Measurements from ENCODE around the gene SLC9A9. TPM values are rescaled to one million over a fixed set of nuclear protein-coding genes. Genes with fewer than 3 reads are reported as not detected.

The SLC9A9 gene
- total RNA-seq, 1 experiment from 2014 or later = 2.2 TPM

DNA sequence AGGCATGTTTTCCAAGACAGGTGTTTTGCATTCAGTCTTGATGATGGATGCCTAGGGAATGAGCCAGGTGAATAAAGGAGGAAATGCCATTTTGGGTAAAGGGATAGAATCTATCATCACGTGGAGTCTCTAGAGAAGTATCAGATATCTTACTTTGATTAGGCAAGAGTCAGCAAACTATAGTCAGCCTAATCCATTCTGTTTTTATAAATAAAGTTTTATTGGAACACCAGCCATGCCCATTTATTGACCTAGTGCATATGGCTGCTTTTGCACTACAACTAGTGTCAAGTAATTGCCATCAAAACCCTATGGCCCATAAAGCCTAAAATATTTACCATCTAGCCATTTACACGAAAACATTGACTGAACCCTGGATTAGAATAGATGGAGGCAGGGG lies 231.2 kb downstream of the SLC9A9 start:
- Histone ChIP-seq H3K4me1 (ENCODE audit: low read length) (no peaks in the 10 kb centered on the region), H3K36me3 (ENCODE audit: insufficient read depth, low read length) (no peaks in the 10 kb centered on the region), H3K27me3 (ENCODE audit: low read length) (no peaks in the 10 kb centered on the region), H3K4me2 (ENCODE audit: low read depth, low read length, poor library complexity, severe bottlenecking) (no peak overlapping the region), H3K9me2 (replicated peaks; ENCODE audit: insufficient read depth, low read length) (no peaks in the 10 kb centered on the region), H3K27ac (ENCODE audit: low read length) (no peak overlapping the region), H3K9ac (ENCODE audit: low read length) (no peak overlapping the region), H3K9me3 (ENCODE audit: low read length) (no peaks in the 10 kb centered on the region), H3K4me3 (ENCODE audit: low read length) (no peak overlapping the region), H3K79me2 (ENCODE audit: low read length) (no peaks in the 10 kb centered on the region), H2AFZ (ENCODE audit: low read length) (no peak overlapping the region), H4K20me1 (ENCODE audit: insufficient read depth, low read depth, low read length) (no peaks in the 10 kb centered on the region)
- DNase-seq = no peak

DNA sequence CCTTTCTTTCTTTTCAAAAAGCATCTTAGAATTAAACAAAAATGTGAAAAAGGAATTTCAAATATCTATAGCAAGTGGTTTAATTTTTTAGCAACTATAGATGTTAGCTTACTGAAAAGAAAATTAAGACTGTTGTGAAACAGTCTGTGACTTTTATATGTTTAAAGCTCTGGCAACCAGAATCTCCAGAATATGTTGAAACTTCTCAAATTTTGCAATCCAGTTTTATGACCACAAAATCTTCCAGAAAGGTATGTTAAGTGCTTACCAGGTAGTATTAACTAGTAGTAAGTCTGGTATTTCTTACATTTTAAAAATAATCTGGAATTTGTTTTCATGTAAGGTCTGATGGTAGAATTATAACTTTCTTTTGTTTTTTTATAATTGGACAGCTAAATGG lies 235.0 kb downstream of the SLC9A9 start:
- Histone ChIP-seq H3K27me3 (ENCODE audit: low read length) (no peaks in the 10 kb centered on the region), H3K9me2 (replicated peaks; ENCODE audit: insufficient read depth, low read length) (no peaks in the 10 kb centered on the region), H3K4me3 (ENCODE audit: low read length) (no peak overlapping the region), H2AFZ (ENCODE audit: low read length) (no peak overlapping the region), H3K9ac (ENCODE audit: low read length) (no peak overlapping the region), H3K4me1 (ENCODE audit: low read length) (no peaks in the 10 kb centered on the region), H3K27ac (ENCODE audit: low read length) (no peak overlapping the region), H3K79me2 (ENCODE audit: low read length) (no peaks in the 10 kb centered on the region), H4K20me1 (ENCODE audit: insufficient read depth, low read depth, low read length) (no peaks in the 10 kb centered on the region), H3K36me3 (ENCODE audit: insufficient read depth, low read length) (no peaks in the 10 kb centered on the region), H3K9me3 (ENCODE audit: low read length) (no peaks in the 10 kb centered on the region), H3K4me2 (ENCODE audit: low read depth, low read length, poor library complexity, severe bottlenecking) (no peak overlapping the region)
- no peak for DNase-seq

- Histone ChIP-seq H3K27me3 (ENCODE audit: low read length) (no peaks in the 10 kb centered on the region), H3K9me2 (replicated peaks; ENCODE audit: insufficient read depth, low read length) (no peaks in the 10 kb centered on the region), H3K79me2 (ENCODE audit: low read length) (no peaks in the 10 kb centered on the region), H3K4me3 (ENCODE audit: low read length) (no peak overlapping the region), H3K9me3 (ENCODE audit: low read length) (no peaks in the 10 kb centered on the region), H3K36me3 (ENCODE audit: insufficient read depth, low read length) (no peaks in the 10 kb centered on the region), H3K27ac (ENCODE audit: low read length) (no peak overlapping the region), H4K20me1 (ENCODE audit: insufficient read depth, low read depth, low read length) (no peaks in the 10 kb centered on the region), H3K4me2 (ENCODE audit: low read depth, low read length, poor library complexity, severe bottlenecking) (no peak overlapping the region), H2AFZ (ENCODE audit: low read length) (no peak overlapping the region), H3K9ac (ENCODE audit: low read length) (no peak overlapping the region), H3K4me1 (ENCODE audit: low read length) (no peaks in the 10 kb centered on the region)
- DNase-seq = no peak
Observed at GRCh38 chr3:143612541-143612940, 235.7 kb downstream of the SLC9A9 start.

- H2AFZ ChIP-seq (ENCODE audit: low read length) = no peak overlapping the region
- no peaks in the 10 kb centered on the region for H3K36me3 ChIP-seq (ENCODE audit: insufficient read depth, low read length)
- H3K9me2 ChIP-seq (replicated peaks; ENCODE audit: insufficient read depth, low read length) = no peaks in the 10 kb centered on the region
- H3K27me3 ChIP-seq (ENCODE audit: low read length) = no peaks in the 10 kb centered on the region
- H3K79me2 ChIP-seq (ENCODE audit: low read length) = no peaks in the 10 kb centered on the region
- H3K4me1 ChIP-seq (ENCODE audit: low read length) = peaks cover 4% of the 10 kb centered on the region
- no peak overlapping the region for H3K27ac ChIP-seq (ENCODE audit: low read length)
- H3K9ac ChIP-seq (ENCODE audit: low read length) = no peak overlapping the region
- H4K20me1 ChIP-seq (ENCODE audit: insufficient read depth, low read depth, low read length) = no peaks in the 10 kb centered on the region
- H3K9me3 ChIP-seq (ENCODE audit: low read length) = no peaks in the 10 kb centered on the region
- no peak overlapping the region for H3K4me3 ChIP-seq (ENCODE audit: low read length)
- peak; percentile 28 for DNase-seq
- H3K4me2 ChIP-seq (ENCODE audit: low read depth, low read length, poor library complexity, severe bottlenecking) = no peak overlapping the region
Observed at GRCh38 chr3:143608966-143609365, 239.3 kb downstream of the SLC9A9 start.

DNA sequence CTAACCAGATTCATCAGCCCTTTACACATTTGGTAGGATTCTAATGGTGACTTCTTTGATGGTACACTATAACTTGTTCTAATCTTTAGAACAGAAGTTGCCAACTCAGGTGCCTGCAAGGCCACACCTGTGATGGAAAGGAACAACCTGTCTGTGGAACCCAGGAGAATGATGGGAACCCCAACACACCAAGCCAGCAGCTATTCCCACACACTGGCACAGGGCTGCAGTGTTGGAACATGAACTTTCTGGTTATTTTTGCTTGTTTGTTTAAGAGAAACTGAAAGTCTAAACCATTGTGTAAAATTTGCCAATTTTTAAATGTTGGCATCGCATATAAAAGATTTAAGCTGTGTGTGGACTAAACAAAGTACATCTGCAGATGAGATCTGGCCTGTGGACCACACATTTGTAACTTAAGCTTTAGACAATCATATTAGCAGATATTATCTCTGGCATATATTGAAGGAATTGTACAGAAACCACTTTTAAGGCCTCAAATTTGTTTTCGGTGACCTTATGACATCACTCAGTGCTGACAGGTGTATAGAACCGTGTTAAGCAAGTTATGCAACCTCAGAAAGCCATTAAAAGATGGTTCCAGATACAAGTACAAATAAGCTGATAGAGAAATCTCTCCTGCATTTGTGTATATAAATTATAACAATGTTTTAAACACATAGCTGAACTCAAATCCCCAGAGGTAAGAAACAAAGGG lies 242.9 kb downstream of the SLC9A9 start:
- no peak for DNase-seq
- peaks cover 4% of the 10 kb centered on the region for H3K4me1 ChIP-seq (ENCODE audit: low read length)
- H3K36me3 ChIP-seq (ENCODE audit: insufficient read depth, low read length) = no peaks in the 10 kb centered on the region
- no peaks in the 10 kb centered on the region for H3K9me2 ChIP-seq (replicated peaks; ENCODE audit: insufficient read depth, low read length)
- no peaks in the 10 kb centered on the region for H3K9me3 ChIP-seq (ENCODE audit: low read length)
- no peaks in the 10 kb centered on the region for H3K79me2 ChIP-seq (ENCODE audit: low read length)
- no peak overlapping the region for H3K4me3 ChIP-seq (ENCODE audit: low read length)
- H3K4me2 ChIP-seq (ENCODE audit: low read depth, low read length, poor library complexity, severe bottlenecking) = no peak overlapping the region
- no peak overlapping the region for H3K9ac ChIP-seq (ENCODE audit: low read length)
- no peaks in the 10 kb centered on the region for H3K27me3 ChIP-seq (ENCODE audit: low read length)
- no peak overlapping the region for H3K27ac ChIP-seq (ENCODE audit: low read length)
- no peaks in the 10 kb centered on the region for H4K20me1 ChIP-seq (ENCODE audit: insufficient read depth, low read depth, low read length)
- H2AFZ ChIP-seq (ENCODE audit: low read length) = no peak overlapping the region

DNA sequence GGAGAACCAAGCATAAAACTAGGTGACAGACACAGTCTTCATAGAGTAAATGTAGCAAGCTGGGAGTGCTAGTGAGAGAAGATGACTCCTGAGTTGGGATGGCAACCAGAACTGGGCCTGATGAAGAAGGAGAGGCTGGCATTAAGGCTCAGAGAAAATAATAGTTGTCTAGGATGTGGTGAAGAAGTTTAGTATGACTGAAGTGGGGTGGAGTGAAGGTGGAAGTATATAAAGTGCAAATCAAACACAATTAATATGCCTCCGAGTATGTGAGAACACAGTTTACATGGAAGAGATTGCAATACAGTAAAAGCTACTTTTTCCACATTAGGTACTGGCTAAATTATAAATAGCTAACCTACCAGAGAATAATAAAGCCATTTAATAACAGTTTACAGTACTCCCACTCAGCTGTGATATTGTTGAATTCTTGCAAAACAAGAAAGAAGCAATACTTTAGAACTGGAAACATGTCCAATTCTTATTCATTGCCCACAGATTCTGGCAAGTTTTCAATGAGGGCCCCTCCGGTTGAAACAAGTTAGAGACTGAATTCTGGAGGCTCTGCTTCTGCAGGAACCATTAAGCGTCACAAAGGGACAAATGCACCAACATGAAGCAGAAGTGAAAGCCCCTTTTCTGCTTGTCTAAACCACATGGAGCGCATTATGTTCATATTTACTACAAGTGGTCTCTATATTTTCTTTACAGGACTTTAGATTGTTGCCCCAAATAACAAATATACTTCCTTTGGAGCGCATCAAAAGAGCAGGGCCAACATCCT lies 243.7 kb downstream of the SLC9A9 start:
- Histone ChIP-seq H3K9me3 (ENCODE audit: low read length) (no peaks in the 10 kb centered on the region), H3K9ac (ENCODE audit: low read length) (no peak overlapping the region), H3K79me2 (ENCODE audit: low read length) (no peaks in the 10 kb centered on the region), H3K27me3 (ENCODE audit: low read length) (no peaks in the 10 kb centered on the region), H3K4me1 (ENCODE audit: low read length) (peaks cover 4% of the 10 kb centered on the region), H3K36me3 (ENCODE audit: insufficient read depth, low read length) (no peaks in the 10 kb centered on the region), H3K9me2 (replicated peaks; ENCODE audit: insufficient read depth, low read length) (no peaks in the 10 kb centered on the region), H4K20me1 (ENCODE audit: insufficient read depth, low read depth, low read length) (no peaks in the 10 kb centered on the region), H3K4me3 (ENCODE audit: low read length) (no peak overlapping the region), H2AFZ (ENCODE audit: low read length) (peak overlapping the region; percentile 3; the same call in 1 of the 2 replicates), H3K4me2 (ENCODE audit: low read depth, low read length, poor library complexity, severe bottlenecking) (no peak overlapping the region), H3K27ac (ENCODE audit: low read length) (no peak overlapping the region)
- DNase-seq = no peak

DNA sequence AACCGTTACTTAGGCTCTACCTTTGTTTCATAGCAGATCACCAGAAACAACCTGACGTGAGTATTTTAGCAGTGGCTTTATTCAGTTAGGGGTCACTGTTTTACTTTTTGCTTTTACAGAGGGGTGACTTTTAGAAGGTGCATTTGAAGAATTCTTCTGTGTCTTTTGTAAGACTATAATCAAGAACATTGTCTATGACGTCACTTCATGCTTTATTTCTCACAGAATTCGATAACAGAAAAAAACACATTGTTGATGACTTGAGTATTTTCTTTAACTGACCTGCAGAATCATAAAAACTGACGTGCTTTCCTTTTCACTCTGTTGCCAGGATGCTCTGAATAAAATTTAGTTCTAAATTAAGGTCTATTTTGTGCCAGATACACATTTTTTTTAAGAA lies 244.5 kb downstream of the SLC9A9 start:
- H3K9me3 ChIP-seq (ENCODE audit: low read length) = no peaks in the 10 kb centered on the region
- H3K9ac ChIP-seq (ENCODE audit: low read length) = no peak overlapping the region
- no peaks in the 10 kb centered on the region for H3K36me3 ChIP-seq (ENCODE audit: insufficient read depth, low read length)

DNA sequence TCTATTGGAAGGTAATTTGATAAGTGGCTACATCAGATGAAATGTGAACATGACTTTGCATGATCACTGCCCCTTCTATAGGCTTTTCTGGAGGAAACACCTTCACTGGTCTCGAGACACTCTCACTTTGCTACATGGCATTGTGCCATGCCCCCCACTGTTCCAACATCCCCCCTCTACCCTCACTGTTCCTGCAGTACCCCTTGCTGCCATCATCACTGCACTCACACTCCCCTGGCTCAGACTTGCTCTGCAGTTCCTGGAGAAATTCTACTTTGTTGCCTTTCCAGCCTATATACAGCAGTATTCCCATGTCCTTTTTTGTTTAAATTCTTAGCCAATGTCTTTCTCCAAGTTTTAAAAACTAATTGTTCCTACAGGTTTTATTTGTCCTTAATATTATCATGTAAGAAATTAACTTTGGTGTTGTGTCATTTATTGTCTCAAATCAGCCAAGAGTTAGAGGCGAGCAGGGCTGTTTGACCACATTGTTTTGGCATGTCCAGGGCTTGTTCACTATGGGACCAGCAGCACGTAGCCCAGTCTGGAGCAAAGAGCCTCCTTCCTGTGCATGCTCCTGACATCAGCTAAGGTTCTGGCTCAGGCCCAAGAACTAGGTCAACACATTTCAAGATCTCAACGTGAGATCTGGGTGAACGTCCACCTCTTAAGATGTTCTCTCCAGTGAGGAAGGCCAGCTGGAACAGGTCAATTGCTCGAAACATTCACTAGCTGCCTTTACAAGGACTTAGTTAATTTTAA lies 246.4 kb downstream of the SLC9A9 start:
- Histone ChIP-seq H3K9ac (ENCODE audit: low read length) (no peak overlapping the region), H4K20me1 (ENCODE audit: insufficient read depth, low read depth, low read length) (no peaks in the 10 kb centered on the region), H3K4me2 (ENCODE audit: low read depth, low read length, poor library complexity, severe bottlenecking) (no peak overlapping the region), H3K9me3 (ENCODE audit: low read length) (no peaks in the 10 kb centered on the region), H3K4me3 (ENCODE audit: low read length) (no peak overlapping the region), H3K27ac (ENCODE audit: low read length) (no peak overlapping the region), H3K36me3 (ENCODE audit: insufficient read depth, low read length) (no peaks in the 10 kb centered on the region), H3K27me3 (ENCODE audit: low read length) (no peaks in the 10 kb centered on the region), H3K4me1 (ENCODE audit: low read length) (peaks cover 4% of the 10 kb centered on the region), H2AFZ (ENCODE audit: low read length) (0 out of 2 replicates have a peak overlapping the region, but pooled peaks have one; percentile 53), H3K79me2 (ENCODE audit: low read length) (no peaks in the 10 kb centered on the region), H3K9me2 (replicated peaks; ENCODE audit: insufficient read depth, low read length) (no peaks in the 10 kb centered on the region)
- DNase-seq = no peak

More for the DNA sequence above, 244.5 kb downstream of the SLC9A9 start:
- Histone ChIP-seq H4K20me1 (ENCODE audit: insufficient read depth, low read depth, low read length) (no peaks in the 10 kb centered on the region), H3K4me1 (ENCODE audit: low read length) (peaks cover 4% of the 10 kb centered on the region), H2AFZ (ENCODE audit: low read length) (no peak overlapping the region), H3K27ac (ENCODE audit: low read length) (no peak overlapping the region), H3K9me2 (replicated peaks; ENCODE audit: insufficient read depth, low read length) (no peaks in the 10 kb centered on the region), H3K79me2 (ENCODE audit: low read length) (no peaks in the 10 kb centered on the region), H3K4me2 (ENCODE audit: low read depth, low read length, poor library complexity, severe bottlenecking) (no peak overlapping the region), H3K27me3 (ENCODE audit: low read length) (no peaks in the 10 kb centered on the region), H3K4me3 (ENCODE audit: low read length) (no peak overlapping the region)
- DNase-seq = no peak
